Bronchial epithelial cell (primary cell): ENCODE results near the gene POLR3G. TPM values are rescaled to one million over a fixed set of nuclear protein-coding genes. Genes with fewer than 3 reads are reported as not detected.

Experiments used
- DNase-seq: peaks from one replicate; pipeline ENCODE4 v3.0.0-alpha.2; 2010; ENCODE audit warnings: low read depth
- FAIRE-seq: peaks from 2 replicates; lab custom pipeline; 2011; peaks lifted over from hg19 to GRCh38; lab: Jason Lieb, UNC
- H3K27me3 ChIP-seq: 2 replicates; pipeline ENCODE4 v1.5.1; 2011; ENCODE audit warnings: low read length; ENCODE audit not compliant: control insufficient read depth, insufficient read depth
- H3K36me3 ChIP-seq: 2 replicates; pipeline ENCODE4 v1.5.1; 2011; ENCODE audit warnings: low read length; ENCODE audit not compliant: control insufficient read depth, insufficient read depth
- H3K4me3 ChIP-seq: 2 replicates; pipeline ENCODE4 v1.5.1; 2011; ENCODE audit warnings: mild to moderate bottlenecking, low read depth, low read length, control low read depth
- total RNA-seq: library from RNA; depleted of rRNA; stranded (reverse); fragments of >200 nt; gene quantifications from 2 replicates; pipeline ENCODE4 v1.2.1, GENCODE V29; 2014
- TF ChIP-seq, protein P1 (sequence below): IDR thresholded peaks from 2 replicates; pipeline ENCODE4 v1.5.1; 2011; ENCODE audit warnings: mild to moderate bottlenecking, moderate library complexity, low read length, control low read depth, inconsistent platforms; ENCODE audit not compliant: insufficient read depth, severe bottlenecking

Gene POLR3G
- total RNA-seq: 7.4 and 7.9 TPM in 2 replicates

DNA sequence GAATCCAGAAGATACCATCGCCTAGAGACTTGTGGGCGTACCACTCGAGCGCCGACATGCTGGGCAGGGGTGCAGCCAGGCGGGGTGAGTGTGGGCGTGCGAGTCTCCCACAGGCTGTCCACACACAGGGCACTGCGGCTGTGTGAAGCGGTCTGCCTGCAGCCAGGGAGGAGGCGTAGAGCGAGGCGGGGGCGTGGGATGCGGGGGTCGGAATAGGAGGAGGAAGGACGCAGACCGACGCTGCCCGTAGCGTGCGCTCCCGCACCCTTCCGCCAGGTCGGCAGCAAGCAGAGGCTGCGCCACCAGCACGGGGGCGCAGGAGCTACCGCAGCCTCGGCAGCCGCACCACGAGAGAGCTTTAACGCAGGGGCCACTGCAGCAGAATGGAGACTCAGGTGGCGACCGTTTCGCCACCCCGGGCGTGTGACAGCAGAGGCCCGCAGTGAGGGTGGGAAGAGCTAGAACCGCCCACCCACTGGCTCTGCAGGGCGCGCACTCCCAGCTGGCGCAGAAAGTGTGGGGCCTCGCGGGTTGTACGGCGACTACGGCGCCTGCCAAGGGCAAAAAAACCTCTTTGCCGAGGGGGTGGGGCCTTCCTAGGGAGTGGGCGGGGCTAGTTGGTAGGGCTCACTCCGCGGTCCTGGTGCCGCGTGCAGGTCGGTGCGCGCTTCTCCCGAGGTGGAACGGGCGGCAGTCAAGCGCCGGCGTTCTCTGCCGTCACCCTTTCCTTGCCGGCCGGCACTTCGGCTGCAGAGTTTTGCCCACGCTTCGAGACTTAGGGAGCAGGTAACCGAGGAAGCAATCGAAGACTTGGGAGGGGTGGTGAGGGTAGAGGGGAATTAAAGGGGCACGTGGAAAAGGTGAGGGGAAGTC, at the start of gene POLR3G, which contains the start of gene MBLAC2:
POLR3G (plus strand) TSS at position 630 of the 873 bp plus-strand sequence. CDS start 10,704 bp downstream, outside the sequence.
MBLAC2 (minus strand) TSS at position 537 of the 873 bp plus-strand sequence; CDS start at position 58, 479 bp downstream.
- Histone ChIP-seq H3K4me3 (peak within 1 kb of the TSS; percentile 94), H3K36me3 (no peaks in the 10 kb centered on the region), H3K27me3 (no peaks in the 10 kb centered on the region)
- no peak for FAIRE-seq
- peak; percentile 82 for DNase-seq
- TF ChIP-seq, protein P1, sequence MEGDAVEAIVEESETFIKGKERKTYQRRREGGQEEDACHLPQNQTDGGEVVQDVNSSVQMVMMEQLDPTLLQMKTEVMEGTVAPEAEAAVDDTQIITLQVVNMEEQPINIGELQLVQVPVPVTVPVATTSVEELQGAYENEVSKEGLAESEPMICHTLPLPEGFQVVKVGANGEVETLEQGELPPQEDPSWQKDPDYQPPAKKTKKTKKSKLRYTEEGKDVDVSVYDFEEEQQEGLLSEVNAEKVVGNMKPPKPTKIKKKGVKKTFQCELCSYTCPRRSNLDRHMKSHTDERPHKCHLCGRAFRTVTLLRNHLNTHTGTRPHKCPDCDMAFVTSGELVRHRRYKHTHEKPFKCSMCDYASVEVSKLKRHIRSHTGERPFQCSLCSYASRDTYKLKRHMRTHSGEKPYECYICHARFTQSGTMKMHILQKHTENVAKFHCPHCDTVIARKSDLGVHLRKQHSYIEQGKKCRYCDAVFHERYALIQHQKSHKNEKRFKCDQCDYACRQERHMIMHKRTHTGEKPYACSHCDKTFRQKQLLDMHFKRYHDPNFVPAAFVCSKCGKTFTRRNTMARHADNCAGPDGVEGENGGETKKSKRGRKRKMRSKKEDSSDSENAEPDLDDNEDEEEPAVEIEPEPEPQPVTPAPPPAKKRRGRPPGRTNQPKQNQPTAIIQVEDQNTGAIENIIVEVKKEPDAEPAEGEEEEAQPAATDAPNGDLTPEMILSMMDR: peak; percentile 66

DNA sequence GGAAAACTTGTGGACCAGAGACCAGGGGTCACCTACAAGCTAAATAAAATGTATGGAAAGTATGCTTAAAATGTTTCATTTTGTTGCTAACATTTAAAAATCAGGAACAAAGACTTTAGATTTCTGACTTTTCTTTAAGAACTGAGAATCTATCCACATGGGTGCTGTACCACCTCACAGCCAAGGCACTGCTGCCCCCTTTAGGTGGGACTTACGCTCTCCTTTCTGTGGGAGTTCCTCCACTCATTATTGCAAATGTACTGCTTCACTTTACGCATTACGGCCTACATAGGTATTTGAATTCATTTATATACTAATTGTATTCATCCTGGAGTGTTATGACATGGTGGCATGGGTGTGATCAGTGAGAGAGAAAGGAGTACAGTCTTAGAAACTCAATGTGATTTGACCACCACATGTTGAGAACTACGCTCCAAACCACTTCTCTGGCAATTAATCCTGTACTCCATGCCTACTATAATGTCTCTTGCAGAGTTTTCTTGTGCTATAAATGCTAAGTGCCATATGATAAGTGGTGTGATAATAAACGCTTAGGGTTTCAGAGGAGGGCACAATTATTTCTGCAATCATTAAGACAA, 40.4 kb upstream of the POLR3G start:
- H3K4me3 ChIP-seq: no peak overlapping the region
- DNase-seq: peak; percentile 30
- H3K36me3 ChIP-seq: no peaks in the 10 kb centered on the region
- peaks cover 1% of the 10 kb centered on the region for H3K27me3 ChIP-seq
- TF ChIP-seq, protein P1: peak; percentile 47
- no peak for FAIRE-seq

GRCh38 chr5:90437663-90438062, 37.0 kb upstream of the POLR3G start:
- TF ChIP-seq, protein P1: no peak
- H3K36me3 ChIP-seq: no peaks in the 10 kb centered on the region

GRCh38 chr5:90438100-90438499, 36.6 kb upstream of the POLR3G start:
- Histone ChIP-seq H3K36me3 (no peaks in the 10 kb centered on the region), H3K4me3 (no peak overlapping the region), H3K27me3 (peaks cover 1% of the 10 kb centered on the region)
- TF ChIP-seq, protein P1: no peak
- FAIRE-seq: no peak
- peak; percentile 67 for DNase-seq

More at GRCh38 chr5:90437663-90438062, 37.0 kb upstream of the POLR3G start:
- H3K27me3 ChIP-seq: peaks cover 1% of the 10 kb centered on the region
- no peak overlapping the region for H3K4me3 ChIP-seq
- DNase-seq (no peak), FAIRE-seq (no peak)

DNA sequence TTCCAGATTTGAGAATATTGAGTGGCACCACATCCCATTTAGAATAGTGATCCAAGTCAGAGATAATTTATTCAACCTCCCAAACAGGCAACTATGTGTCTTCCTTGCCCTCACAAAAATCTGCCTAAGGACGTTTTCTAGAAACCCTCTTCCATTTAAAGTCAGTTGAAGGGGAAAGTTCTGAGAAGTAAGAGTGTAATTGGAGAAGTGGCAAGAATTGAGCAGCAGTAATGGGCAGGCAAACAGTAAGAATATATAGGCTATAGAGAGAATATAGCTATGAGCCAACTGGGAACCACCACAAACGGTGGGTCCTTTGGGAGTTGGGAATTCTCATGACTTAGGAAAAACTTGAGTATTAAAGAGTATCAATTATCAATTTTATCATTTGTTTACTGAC, 34.0 kb upstream of the POLR3G start:
- Histone ChIP-seq H3K4me3 (no peak overlapping the region), H3K36me3 (no peaks in the 10 kb centered on the region), H3K27me3 (peaks cover 1% of the 10 kb centered on the region)
- FAIRE-seq: no peak
- DNase-seq: no peak
- TF ChIP-seq, protein P1: no peak
